ENCODE results near the gene FXYD2. TPM values are rescaled to one million over a fixed set of nuclear protein-coding genes. Genes with fewer than 3 reads are reported as not detected.

Gene FXYD2
- total and polyA plus RNA-seq, 9 of the 15 experiments (the other 6 are each of a cell fraction or from before 2014, with no cell fraction given): not detected

DNA sequence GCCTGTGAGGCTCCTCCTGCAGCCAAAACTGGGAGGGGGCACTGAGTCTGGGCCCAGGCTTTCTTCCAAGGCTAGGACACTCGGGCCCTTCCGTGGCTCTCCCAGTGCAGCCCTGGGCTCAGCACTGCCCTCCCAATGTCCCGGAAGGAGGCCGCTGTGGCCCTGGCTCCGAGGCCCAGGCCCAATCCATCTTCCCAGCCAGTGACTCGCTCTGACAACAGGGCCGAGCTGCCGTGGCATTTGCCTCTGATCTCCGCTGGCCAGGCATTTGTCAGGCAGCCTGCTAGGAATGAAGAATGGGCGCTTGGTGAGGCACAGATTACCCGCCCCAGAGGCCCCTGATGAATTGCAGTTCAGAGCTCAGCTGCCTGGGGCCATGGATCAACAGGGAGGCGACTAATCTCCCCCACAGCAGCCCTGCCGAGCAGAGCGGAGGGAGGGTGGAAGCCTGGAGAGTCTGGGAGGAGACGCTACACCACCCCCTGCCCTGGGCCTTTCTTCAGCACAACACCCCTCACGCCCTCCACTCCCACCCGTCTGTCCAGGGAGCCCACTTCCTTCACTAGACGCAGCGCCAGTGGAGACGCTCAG lies 8.3 kb downstream of the FXYD2 start:
- ATAC-seq: peak; percentile 31; the same call in 2 of the 3 replicates
- Histone ChIP-seq H3K27ac (ENCODE audit: extremely low read depth, low read depth, low read length) (no peak overlapping the region), H3K4me3 (no peak overlapping the region), H3K27me3 (ENCODE audit: control insufficient read depth in 2 of 2, insufficient read depth in 2 of 2, low read length in 2 of 2) (peaks cover 0 to under 1% of the 10 kb centered on the region in 2 experiments; a peak in 1 of 5 replicates), H3K4me2 (ENCODE audit: insufficient read depth, low read length) (no peak overlapping the region), H3K79me2 (ENCODE audit: control insufficient read depth, insufficient read depth, low read length) (no peaks in the 10 kb centered on the region), H3K9ac (ENCODE audit: insufficient read depth in 1 of 2, low read depth in 2 of 2, low read length in 2 of 2) (peak overlapping the region in 1 of 2 experiments; percentile 50; a peak in 2 of 4 replicates), H2AFZ (ENCODE audit: low read depth, low read length) (no peak overlapping the region), H3K9me3 (replicated peaks; ENCODE audit: control insufficient read depth, insufficient read depth, low read depth, low read length) (no peaks in the 10 kb centered on the region), H3K4me1 (replicated peaks in 1 of 2; ENCODE audit: control insufficient read depth in 2 of 2, insufficient read depth in 2 of 2, low read length in 2 of 2) (peaks cover 0 to 23% of the 10 kb centered on the region in 2 experiments; a peak in 3 of 5 replicates), H3K36me3 (ENCODE audit: control insufficient read depth, insufficient read depth, low read length) (no peaks in the 10 kb centered on the region), H4K20me1 (replicated peaks; ENCODE audit: control insufficient read depth, insufficient read depth, low read length) (no peaks in the 10 kb centered on the region; the same call in 1 of the 2 replicates), H3K9me1 (ENCODE audit: control insufficient read depth, insufficient read depth, low read length) (peaks cover 2% of the 10 kb centered on the region)
- WGBS (ENCODE audit: insufficient coverage, low coverage, missing lambda C conversion rate): 39% methylated on average over 19 of the region's 20 CpGs
- in situ Hi-C loops (cut with MboI) (no loop called here), intact Hi-C loops (cut with micrococcal nuclease) (loop anchor here (5.0 kb wide), 1 partner anchor 91 kb away; no protein-coding TSS in a partner anchor)
- POLR2A ChIA-PET: interaction anchor here (0.6 to 1.7 kb wide), 4 partner anchors 91 to 289 kb away, joined by 3 to 4 read pairs (median 4); no protein-coding TSS in a partner anchor
- no TSS peak for BruUV-seq (replicated peaks)
- CTCF ChIA-PET (ENCODE audit: low intra/inter-chr PET ratio): no interaction called here
- peak in 2 of 4 experiments; percentile 11 to 23 for DNase-seq (ENCODE audit: extremely low read depth in 1 of 4, low spot score in 3 of 4)
- no peak for FAIRE-seq
- no peak for TF ChIP-seq CAMTA2 (CRISPR knock-in tag; conservative IDR thresholded peaks at IDR 0.05)
- TF ChIP-seq SPI1 (IDR thresholded peaks at IDR 0.05; ENCODE audit: borderline replicate concordance, low read depth, low read length): no peak
- TF ChIP-seq ZMIZ1 (IDR thresholded peaks at IDR 0.05; ENCODE audit: low read depth in 2 of 2, low read length in 2 of 2): no peak
- TF ChIP-seq HDAC3 (IDR thresholded peaks at IDR 0.05; ENCODE audit: borderline replicate concordance, partially characterized antibody): no peak
- no peak for TF ChIP-seq U2AF1 (optimal IDR thresholded peaks at IDR 0.05; ENCODE audit: low read depth, low read length)
- no peak for TF ChIP-seq ZNF146 (CRISPR knock-in tag; IDR thresholded peaks at IDR 0.05; ENCODE audit: unreplicated experiment)
- TF ChIP-seq PBX2 (CRISPR knock-in tag; IDR thresholded peaks at IDR 0.05; ENCODE audit: low read depth): no peak
- TF ChIP-seq PBX2 (tag; conservative IDR thresholded peaks at IDR 0.05; ENCODE audit: low read depth): 0 out of 2 replicates have a peak, but pooled peaks have one; percentile 17
- peak; percentile 41 for TF ChIP-seq CBFA2T2 (conservative IDR thresholded peaks at IDR 0.05)
- TF ChIP-seq, protein P1, sequence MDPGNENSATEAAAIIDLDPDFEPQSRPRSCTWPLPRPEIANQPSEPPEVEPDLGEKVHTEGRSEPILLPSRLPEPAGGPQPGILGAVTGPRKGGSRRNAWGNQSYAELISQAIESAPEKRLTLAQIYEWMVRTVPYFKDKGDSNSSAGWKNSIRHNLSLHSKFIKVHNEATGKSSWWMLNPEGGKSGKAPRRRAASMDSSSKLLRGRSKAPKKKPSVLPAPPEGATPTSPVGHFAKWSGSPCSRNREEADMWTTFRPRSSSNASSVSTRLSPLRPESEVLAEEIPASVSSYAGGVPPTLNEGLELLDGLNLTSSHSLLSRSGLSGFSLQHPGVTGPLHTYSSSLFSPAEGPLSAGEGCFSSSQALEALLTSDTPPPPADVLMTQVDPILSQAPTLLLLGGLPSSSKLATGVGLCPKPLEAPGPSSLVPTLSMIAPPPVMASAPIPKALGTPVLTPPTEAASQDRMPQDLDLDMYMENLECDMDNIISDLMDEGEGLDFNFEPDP (CRISPR knock-in tag; IDR thresholded peaks at IDR 0.05): no peak
